NCI-H69 (cell line): ENCODE data around the gene PLCB1.
"Not testable (repeated sequence)": the region's sequence is repeated elsewhere in the genome, so short reads cannot be mapped to it uniquely, and the experiment has no call there.

Experiments
- DNase-seq: peaks from one replicate; lab custom pipeline; 2025; lab: John Stamatoyannopoulos, UW

Gene PLCB1

DNA sequence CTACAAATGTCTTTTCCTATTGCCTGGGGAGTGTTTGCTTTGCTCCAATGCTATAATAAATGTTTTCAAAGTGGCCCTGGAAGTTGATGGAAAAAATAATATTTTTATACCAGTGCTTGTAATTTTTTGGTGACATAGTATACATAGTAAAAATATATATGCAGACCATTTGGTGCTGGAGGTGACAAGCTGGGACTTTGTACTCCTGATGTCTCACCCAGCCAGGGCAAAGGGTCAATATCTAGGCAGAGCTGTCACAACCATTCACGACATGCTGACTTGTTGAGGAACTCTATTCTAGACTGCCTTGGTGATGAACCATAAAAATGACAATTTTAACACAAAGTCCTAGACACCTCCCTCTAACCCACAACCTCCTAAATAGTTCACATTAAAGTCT is 203.0 kb downstream of the PLCB1 start:
- DNase-seq: no peak

DNA sequence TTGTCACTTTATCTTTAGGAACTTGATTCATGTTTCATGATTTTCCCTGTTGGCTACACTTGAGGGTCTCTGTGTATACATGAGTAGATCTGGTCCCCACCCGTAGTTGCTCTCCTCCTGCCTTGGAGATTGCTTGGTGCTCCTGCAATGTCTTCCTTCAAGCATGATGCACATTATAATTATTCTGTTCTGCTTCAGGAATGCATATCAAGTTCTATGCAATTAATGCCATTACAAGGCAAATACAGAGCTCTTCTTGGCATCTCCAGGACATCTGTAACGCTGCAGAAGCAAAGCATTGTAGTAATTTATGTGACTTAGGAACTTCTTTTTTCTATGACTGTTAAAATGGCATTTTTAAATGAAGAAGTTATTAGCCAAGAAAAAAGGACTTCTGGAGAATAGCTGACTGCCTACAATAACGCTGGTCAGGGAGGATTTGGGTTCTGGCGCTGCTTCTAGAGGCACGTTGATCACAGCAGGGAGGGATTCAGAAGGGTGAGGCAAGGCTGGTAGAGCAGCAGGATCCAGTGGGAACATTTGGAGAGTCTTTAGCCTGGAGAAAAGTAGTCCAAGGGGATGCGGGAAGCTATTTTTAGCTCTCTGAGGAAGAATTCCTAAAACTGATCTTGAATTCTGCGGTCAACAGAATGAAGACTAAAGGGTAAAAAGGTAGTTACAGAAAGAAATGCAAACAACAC is 203.6 kb downstream of the PLCB1 start:
- peak; percentile 63 for DNase-seq

DNA sequence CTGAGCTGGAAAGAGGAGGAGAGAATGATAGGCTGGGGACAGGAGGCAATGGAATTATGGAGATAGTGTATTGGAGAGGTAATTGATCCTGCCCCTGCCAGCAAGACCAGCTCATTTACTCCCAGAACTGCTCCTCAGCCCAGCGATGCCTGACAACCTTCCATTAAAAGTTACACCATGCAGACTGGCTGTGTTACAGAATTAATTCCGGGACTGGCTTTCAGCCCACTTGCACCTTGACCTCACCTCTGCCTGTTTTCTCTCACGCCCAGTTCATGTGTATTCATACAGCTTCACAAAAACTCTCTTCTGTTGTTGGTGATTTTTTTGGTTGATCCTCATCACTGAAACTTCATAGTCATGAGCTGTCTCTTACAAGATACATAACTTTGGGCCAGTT is 207.3 kb downstream of the PLCB1 start:
- no peak for DNase-seq

DNA sequence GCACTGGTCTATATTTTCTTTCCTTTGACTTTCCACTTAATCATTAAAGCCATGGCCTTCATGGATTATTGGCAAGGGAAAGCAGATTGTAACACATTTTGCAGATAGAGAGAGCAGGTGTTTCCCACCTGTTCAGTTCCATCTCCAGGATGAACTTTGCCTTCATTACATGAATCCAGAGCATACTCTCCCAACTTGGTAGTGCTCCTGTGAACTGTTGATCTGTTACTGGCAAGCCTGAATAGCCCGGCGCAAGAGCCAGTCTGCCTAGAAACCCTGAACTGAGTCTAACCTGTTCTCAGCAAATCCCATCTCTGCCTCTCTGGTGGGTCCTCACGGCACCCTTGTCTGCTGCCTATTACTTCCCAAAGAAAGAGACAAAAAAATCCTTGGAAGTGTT is 210.3 kb downstream of the PLCB1 start:
- DNase-seq: no peak

DNA sequence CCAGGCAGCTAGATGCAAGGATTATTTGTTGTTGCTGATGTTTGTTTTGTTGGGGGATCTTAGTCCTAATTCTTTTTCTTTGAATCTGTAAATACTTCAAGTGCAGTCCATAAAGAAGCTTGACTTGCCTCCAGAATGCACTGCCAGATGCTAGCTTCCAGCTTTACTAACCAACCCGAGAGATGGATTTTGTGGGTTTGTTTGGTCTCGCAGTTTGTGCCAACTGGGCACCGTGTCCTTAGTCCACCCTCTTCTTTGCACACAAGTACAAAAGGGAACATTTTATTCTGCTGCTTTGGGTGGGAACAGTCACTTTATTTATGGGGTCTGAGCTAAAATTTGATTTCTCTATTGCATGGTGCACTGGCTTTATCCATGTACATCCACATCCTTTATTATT is 212.0 kb downstream of the PLCB1 start:
- no peak for DNase-seq

DNA sequence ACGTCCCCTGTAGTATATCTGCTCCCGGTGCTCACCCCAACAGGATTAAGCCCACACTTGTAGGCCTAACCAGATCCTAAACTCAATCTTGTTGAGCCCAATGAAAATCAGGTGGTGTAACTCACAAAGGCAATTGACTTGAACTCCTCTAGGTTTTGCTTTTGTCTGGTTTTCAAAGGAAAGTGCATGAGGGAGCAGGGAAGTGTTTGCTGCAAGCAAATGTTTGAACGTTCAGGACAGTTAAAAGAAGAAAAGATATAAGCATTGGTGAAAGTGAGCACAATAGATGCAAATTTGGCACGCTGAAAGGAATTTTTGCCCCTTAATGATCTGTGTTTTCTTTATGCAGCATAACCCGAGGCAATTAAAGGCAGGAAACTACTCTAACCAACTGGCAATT is 212.6 kb downstream of the PLCB1 start:
- peak; percentile 82 for DNase-seq

DNA sequence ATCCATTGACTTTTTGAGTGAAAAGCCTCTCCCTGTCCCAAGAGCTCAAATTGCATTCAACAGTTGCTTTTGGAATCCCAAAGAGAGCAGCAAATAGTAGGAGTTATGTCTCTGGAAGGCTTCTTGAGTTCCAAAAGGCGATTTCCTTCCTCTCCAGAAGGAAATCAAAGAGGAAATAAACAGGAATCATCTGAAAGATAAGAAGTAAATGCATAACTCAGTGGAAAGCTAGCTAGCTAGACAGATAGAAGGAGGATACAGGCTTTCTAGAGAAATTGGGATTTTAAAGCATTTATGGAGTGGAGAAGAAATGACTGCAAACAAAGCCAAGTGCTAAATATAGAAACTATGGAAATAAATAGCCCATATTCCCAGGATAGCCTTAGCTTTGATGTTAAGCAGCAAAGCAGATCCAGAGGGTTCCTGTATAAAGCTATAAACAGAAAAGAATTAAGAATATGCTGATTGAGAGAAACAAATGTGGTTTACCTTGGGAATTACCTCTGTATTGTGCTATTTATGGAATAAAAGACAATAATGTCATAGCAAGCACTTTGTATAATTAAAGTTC is 214.7 kb downstream of the PLCB1 start:
- no peak for DNase-seq

DNA sequence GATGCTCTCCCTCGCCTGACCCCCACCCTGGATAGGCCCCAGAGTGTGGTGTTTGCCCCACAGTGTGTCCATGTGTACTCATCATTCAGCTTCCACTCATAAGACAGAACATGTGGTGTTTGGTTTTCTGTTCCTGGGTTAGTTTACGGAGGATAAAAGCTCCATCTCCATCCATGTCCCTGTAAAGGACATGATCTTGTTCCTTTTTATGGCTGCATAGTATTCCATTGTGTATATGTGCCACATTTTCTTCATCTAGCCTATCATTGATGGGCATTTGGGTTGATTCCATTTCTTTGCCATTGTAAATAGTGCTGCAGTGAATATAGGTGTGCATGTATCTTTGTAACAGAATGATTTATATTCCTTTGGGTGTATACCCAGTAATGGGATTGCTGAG is 218.2 kb downstream of the PLCB1 start:
- not testable (repeated sequence) for DNase-seq

DNA sequence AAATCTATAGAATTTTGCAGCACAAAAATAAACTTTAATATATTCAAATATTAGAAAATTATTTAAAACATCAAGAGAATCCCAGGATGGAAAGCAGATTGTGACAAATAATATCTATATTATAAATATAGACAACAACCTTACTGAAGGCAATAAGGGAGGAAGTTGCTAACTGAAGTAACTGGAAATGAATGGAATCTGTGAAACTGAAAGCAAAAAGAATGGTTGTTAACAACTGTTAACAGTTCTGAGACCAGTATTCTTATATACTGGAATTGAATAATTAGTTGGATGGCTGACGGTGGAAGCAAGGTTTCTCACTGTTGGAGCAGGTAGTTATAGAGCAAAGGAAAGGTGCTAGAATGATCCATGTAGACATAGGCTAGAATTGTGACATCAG is 220.4 kb downstream of the PLCB1 start:
- DNase-seq: no peak

DNA sequence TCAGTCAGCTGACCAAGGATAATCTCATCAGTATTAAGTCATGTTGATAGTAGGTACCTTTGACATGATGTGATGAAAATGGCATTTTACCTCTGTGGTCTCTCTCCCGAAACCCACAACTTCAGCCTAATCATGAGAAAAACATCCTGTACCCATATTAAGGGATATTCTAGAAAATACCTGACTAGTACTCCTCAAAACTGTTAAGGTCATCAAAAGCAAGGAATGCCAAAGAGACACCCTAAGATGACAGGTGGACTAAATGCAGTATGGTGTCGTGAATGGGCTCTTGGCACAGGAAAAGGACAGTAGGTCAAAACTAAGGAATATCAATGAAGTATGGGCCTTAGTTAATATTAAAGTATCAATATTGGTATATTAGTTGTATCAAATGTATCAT is 221.4 kb downstream of the PLCB1 start:
- DNase-seq: no peak

DNA sequence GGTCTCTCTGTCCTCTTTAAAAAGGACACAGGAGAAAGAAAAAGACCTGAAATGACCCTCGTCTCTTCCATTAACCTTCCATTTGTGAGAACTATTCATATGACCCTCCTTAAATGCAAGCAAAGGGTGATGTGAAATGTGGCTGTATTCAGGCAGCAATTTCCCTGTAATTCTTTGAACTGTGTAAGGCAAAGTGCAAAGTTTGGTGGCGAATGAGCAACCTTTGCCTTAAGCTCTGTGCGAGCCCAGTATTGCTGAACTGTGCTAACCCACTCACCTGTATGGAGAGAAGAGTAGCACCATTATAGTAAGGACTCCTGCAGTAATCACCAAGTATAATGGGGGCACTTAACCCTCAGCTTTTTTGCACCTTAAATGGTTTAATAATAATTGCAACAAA is 223.4 kb downstream of the PLCB1 start:
- DNase-seq: no peak

DNA sequence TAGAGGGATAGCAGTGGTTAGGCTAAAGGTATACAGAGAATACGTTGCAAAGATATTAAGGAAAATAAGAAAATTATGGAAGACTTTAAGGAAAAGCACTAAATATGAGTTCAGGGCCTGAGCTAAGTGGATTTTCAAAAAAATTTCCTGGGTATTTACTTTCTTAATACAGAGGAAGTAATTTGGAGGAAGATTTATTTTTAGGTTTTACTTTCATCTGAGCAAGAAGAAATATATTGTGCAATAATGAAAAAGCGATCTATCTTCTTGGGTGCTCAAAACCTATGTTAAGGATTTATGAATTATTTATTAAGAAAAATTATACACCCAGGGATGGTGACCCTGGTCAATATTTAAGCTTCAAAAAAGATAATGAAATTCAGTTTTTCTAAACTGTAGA is 224.7 kb downstream of the PLCB1 start:
- DNase-seq: no peak

DNA sequence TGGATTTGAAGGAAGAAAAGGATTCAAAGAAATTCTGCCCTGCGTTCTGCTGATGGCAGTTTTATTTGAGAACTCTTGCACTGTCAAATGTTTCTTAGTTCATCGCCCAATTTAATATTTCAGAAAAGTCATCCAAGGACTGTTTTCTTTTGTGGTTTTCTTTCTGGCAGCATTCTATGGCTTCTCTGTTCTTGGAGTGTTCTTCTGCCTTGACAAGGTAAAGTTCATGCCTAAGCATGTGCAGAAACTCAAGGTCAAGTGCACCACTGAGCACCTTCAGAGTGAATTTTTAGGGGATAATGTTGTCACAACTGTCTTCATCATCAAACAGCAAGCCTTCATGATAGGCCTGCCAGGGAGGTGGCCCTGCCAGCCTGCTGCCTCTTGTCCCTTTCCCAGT is 225.6 kb downstream of the PLCB1 start:
- DNase-seq: no peak

DNA sequence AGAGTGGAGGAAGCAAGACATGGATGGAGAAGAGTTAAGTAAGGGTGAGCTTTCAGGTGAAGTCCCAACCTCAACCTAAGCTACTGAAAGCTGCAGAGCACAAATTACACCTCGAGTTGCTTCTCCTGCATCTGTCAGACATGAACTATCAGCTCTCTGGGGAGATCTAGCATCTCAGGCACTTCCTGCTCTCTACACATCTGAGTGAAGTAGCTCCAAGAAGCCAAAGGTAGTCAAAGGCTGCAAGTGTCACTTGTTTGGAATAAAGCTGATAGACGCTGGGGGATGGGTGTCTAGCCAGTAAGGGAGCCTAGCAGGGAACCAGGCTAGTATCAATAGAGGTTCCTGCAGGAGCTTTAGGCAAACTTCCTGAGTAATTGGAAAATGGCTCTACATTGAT is 228.0 kb downstream of the PLCB1 start:
- DNase-seq: peak; percentile 29

DNA sequence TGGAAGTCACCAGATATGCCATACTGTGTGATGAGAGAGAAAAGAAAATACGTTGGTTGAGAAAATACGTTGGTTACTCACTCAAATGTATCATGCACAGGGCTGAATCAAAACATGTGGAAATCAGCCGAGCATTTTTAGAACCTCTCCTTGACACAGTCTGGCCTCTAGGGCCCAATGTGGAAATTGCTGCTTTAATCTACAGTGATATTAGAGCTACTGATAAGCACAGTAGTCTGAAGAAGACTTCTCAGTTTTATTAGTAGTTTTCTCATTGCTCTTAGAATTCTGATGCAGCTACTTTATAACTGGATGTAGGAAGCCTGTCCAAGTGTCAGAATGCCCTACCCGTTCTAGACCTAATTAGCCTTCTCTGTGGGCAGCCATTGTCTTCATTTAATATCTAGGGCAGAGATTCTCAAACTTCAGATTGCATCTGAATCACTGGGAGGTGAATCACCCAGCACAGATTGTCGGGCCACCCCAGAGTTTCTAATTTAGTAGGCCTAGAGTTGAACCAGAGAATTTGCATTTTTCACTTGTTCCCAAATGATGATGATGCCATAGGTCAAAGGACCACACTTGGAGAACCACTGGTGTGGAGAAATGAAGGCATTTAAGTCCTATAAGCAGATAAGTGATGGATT is 229.1 kb downstream of the PLCB1 start:
- DNase-seq: no peak

DNA sequence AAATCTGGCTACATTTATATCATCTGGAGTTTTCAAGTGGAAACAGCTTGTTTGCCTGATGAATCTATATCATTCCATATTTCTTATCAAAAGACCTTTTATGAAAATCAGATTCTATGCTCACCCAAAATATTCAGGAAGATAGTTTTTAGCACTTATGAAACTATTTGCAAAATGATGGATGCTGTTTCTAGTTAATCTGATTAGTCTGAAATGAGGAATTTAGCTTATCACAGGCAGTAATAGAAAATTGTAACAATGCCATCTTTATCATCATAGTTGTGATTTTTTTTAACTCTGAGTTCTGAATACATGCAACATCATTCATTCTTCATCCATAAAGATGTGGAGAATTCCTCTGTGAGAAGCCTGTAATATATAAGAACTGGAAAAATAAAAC is 229.7 kb downstream of the PLCB1 start:
- no peak for DNase-seq

DNA sequence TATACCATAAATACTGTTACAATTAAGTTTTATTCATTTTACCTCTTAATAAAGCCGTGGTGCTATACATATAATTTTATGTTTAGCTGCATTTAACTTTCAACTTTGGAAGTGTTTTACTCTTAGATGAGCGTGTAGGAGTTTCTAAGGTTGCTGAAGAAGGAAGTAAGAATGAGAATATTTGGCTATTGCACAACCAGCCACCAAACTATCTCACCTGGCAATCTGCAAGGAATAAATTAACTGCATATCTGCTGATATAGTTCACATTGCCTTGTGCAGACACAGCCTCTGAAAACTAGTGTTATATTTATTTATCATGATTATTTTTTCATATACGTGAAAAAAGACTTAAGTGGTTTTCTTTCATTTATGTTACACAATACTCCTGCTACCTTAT is 230.4 kb downstream of the PLCB1 start:
- no peak for DNase-seq

DNA sequence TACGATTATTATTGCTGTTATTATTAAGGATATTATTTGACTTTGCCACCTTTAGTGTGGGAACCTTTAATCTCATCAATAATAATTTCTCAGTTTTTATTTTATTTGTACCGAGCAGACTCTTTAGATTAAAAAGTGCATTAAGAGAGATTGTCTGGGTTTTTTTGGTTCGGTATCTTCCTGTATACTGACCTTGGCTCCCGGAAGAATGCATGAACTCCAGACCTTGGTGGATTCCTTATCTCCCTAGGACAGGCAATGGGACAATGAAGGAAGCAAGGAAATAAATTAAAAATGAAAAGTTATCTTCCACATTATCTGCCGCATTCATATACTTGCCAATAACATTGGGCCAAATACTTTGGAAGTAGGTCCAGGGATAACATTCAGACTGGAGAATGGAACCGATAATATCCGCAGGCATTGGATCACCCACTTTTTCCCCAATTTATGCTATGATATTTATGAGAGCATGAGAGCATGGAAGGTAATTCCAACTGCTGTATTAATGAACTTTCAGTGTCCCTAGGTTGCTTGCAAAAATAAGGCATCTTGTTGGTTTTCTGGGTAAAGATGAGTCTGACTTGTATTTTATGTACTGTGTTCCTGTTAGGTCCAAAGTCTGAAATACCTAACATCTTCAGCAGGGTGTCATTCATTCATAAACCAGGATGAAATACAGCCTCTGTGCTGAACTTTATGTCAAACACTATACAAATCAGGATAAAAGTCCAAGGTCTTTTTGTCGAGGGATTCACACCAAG is 232.1 kb downstream of the PLCB1 start:
- no peak for DNase-seq

DNA sequence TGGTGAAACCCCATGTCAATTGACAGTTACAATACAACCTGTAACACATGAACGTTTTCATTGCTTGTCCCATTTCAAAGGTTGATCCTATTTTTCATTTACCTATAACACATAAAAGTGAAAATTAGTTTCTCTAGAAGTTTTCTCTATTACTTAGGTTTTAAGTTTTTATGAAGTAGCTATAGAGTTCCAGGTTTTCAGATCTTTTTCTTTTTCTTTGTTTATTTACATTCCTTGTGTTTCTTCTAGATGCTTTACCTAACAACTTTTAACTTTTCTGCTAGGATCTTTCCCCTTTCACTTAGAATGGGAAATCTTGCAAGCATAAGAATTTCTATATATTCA is 232.6 kb downstream of the PLCB1 start:
- DNase-seq: no peak

DNA sequence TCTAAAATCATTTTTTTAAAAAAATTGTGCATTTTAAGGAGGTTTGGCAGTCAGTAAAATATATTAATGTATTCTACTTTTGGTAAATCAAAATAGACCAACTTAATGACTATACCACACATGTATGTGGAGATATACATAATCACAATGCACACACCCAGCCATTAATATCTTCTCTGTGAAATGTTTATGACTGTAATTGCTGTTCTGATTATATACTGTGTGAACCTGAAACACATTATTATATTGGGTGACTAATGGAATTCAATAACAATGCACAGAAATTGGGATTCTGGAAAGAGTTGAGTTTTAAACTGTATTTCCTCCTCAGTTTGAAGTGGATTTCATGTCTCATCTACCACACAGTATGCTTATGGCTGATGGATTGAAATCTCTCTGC is 233.6 kb downstream of the PLCB1 start:
- peak; percentile 47 for DNase-seq

DNA sequence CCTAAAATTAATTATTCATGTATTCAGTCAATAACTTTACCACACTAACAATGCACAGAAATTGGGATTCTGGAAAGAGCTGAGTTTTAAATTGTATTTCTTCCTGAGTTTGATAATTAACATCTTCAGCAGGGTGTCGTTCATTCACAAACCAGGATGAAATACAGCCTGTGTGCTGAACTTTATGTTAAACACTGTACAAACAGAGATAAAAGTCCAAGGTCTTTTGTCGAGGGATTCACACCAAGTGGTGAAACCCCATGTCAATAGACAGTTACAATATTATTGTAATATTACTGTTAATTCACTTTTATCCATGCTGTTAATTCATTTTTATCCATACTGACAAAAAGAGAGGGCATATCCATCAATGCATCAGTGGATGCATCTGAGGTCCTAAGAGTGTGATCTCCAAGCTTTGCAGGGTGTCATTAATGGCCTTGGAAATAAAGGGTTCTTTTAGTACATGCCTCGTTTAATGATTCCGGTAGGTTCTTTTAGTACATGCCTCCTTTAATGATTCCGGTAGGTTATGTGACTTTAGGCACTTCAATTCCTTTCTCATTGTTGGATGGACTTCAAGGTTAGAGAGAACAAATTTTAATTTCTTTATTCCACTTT is 234.3 kb downstream of the PLCB1 start:
- no peak for DNase-seq

DNA sequence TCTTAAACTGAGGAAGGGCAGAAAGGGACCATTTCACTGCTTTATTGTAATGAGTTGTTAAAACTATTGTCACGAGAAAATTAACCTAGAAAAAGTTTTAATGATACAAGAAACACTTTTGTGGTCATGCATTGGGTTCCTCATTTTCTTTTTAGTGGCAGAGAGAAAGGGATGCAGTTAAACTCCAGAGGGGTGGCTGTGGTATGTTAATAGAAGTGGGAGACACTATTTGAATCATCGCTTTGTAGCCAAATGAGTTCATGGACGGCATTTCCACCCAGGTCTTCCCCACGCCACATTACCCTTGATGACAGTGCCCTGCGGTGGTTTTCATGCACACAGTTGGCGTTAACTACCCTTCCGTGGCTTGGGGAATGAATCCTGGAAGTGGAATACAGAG is 235.6 kb downstream of the PLCB1 start:
- no peak for DNase-seq

DNA sequence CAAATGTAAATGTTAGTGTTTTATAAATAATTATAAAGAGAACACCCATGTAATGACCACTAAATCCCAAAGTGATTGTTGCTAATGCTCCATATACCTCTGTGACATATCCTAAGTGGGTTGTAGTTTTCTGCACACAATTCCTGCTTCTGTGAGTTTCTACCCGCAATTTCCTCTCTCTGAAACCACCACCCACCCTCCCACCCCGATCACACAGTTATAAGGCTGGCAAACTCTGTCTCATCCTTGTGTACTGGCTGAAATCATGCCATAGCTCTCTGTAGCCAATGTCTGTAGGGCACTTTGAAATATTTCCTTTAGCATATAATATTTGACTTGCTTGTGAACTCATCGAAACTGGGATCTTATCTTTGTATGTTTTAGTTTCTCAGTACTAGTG is 236.6 kb downstream of the PLCB1 start:
- no peak for DNase-seq
